Endothelial cell of umbilical vein (primary cell): ENCODE measurements around the gene KCNQ2. TPM values are rescaled to one million over a fixed set of nuclear protein-coding genes. Genes with fewer than 3 reads are reported as not detected.
A peak's percentile ranks its signal among the peaks of the same experiment; 100 is the strongest.

Experiments
- BruUV-seq: library from RNA; stranded (reverse); fragments of 400-500 nt; replicated peaks from 2 replicates; lab custom pipeline; 2021; lab: Mats Ljungman, UMichigan
- CTCF ChIA-PET: fragments of 300-600, 350-600 bp; sonication (Branson Sonifier 250); formaldehyde crosslinking; loops from one replicate; lab custom pipeline; 2021; ENCODE audit warnings: antibody characterized with exemption, inconsistent platforms; lab: Charles Lee
- POLR2A ChIA-PET: fragments of 300-600, 350-600 bp; sonication (Branson Sonifier 250); formaldehyde crosslinking; loops from one replicate; lab custom pipeline; 2021; ENCODE audit warnings: antibody characterized with exemption, inconsistent platforms; lab: Charles Lee
- DNase-seq: peaks from one replicate; pipeline ENCODE4 v3.0.0-alpha.2; 2011; ENCODE audit warnings: low read depth, low spot score
- FAIRE-seq: peaks from 2 replicates; lab custom pipeline; 2011; peaks lifted over from hg19 to GRCh38; lab: Jason Lieb, UNC
- H2AFZ ChIP-seq: 2 replicates; pipeline ENCODE4 v1.6.0; 2012; ENCODE audit warnings: low read depth, low read length, control low read depth, inconsistent platforms
- H3K27ac ChIP-seq: 2 replicates; pipeline ENCODE4 v1.5.1; 2011; ENCODE audit warnings: low read depth, mild to moderate bottlenecking, control low read depth, low read length, moderate library complexity; ENCODE audit not compliant: insufficient read depth
- H3K27me3 ChIP-seq, 2 experiments: 2 replicates each; pipeline versions ENCODE4 v1.6.0 to v1.6.1; 2011; ENCODE audit warnings: low read length in 2 of 2, mixed read lengths in 1 of 2; ENCODE audit not compliant: control insufficient read depth in 2 of 2, insufficient read depth in 2 of 2
- H3K36me3 ChIP-seq, 2 experiments: 2 replicates in 1 of 2; 3 replicates in 1 of 2; pipeline ENCODE4 v1.5.1; 2011; ENCODE audit warnings: low read length in 2 of 2, mild to moderate bottlenecking in 1 of 2, moderate library complexity in 1 of 2; ENCODE audit not compliant: control insufficient read depth in 2 of 2, insufficient read depth in 2 of 2; ENCODE audit errors: extremely low read depth in 1 of 2
- H3K4me1 ChIP-seq: 3 replicates; pipeline ENCODE4 v1.5.1; 2011; ENCODE audit warnings: mild to moderate bottlenecking, low read length; ENCODE audit not compliant: control insufficient read depth, insufficient read depth; ENCODE audit errors: extremely low read depth
- H3K4me2 ChIP-seq: 2 replicates; pipeline ENCODE4 v1.6.1; 2011; ENCODE audit warnings: low read length, control low read depth, mixed read lengths; ENCODE audit not compliant: insufficient read depth
- H3K4me3 ChIP-seq, 3 experiments: fragments of 200-600 bp in 1 of 3; sonication (generic), shearing (Covaris generic) in 1 of 3; replicated peaks in 1 of 3; 2 replicates each; pipeline ENCODE4 v1.5.1; 2011 to 2016; ENCODE audit warnings: control low read depth in 3 of 3, low read length in 3 of 3, mild to moderate bottlenecking in 2 of 3, inconsistent platforms in 1 of 3, low read depth in 1 of 3, moderate library complexity in 1 of 3; ENCODE audit not compliant: insufficient read depth in 1 of 3
- H3K79me2 ChIP-seq: 2 replicates; pipeline ENCODE4 v1.6.0; 2012; ENCODE audit warnings: low read length, inconsistent platforms; ENCODE audit not compliant: control insufficient read depth, insufficient read depth
- H3K9ac ChIP-seq: replicated peaks from 2 replicates; pipeline ENCODE3; 2011; ENCODE audit warnings: low read length, control low read depth; ENCODE audit not compliant: insufficient read depth; ENCODE audit errors: extremely low read depth
- H3K9me1 ChIP-seq: replicated peaks from 3 replicates; pipeline ENCODE4 v1.6.0; 2011; ENCODE audit warnings: mild to moderate bottlenecking, low read length; ENCODE audit not compliant: control insufficient read depth, insufficient read depth; ENCODE audit errors: extremely low read depth
- H3K9me3 ChIP-seq: replicated peaks from 2 replicates; pipeline ENCODE4 v1.5.1; 2012; ENCODE audit warnings: low read length, inconsistent platforms; ENCODE audit not compliant: control insufficient read depth, insufficient read depth
- H4K20me1 ChIP-seq: replicated peaks from 2 replicates; pipeline ENCODE3; 2011; ENCODE audit warnings: mild to moderate bottlenecking, low read length; ENCODE audit not compliant: control insufficient read depth, insufficient read depth; ENCODE audit errors: extremely low read depth
- EZH2 ChIP-seq: IDR thresholded peaks from 2 replicates; pipeline ENCODE4 v1.6.1; 2012; ENCODE audit warnings: borderline replicate concordance, low read depth, mild to moderate bottlenecking, moderate library complexity, low read length, inconsistent platforms; ENCODE audit not compliant: severe bottlenecking
- FOS ChIP-seq: IDR thresholded peaks from 2 replicates; pipeline ENCODE4 v1.6.1; 2011; ENCODE audit warnings: mild to moderate bottlenecking, low read length, moderate library complexity, borderline replicate concordance; ENCODE audit not compliant: insufficient read depth
- dilution Hi-C: fragments of 300-500 bp; cut with MboI; formaldehyde crosslinking; loops from one replicate; pipeline ENCODE4 v1.15.0; 2019; ENCODE audit warnings: low sequenced_read_pairs; ENCODE audit not compliant: extremely low pct_ligation_motif_present
- intact Hi-C: fragments of 100-400 bp; cut with micrococcal nuclease; formaldehyde crosslinking; loops from one replicate; pipeline ENCODE4 v1.10.0; 2022
- polyA plus RNA-seq, 4 experiments: library from polyadenylated mRNA; depleted of rRNA in 3 of 4; stranded (reverse) in 3 of 4; unstranded in 1 of 4; fragments of >200 nt; gene quantifications; 2 replicates each; pipeline versions ENCODE4 v1.2.1 to v1.2.3, GENCODE V29; 2011 to 2012; ENCODE audit warnings: missing spikeins in 1 of 4
- total RNA-seq: library from RNA; stranded (reverse); gene quantifications from 2 replicates; pipeline ENCODE4 v1.2.3, GENCODE V29; 2021
- TF ChIP-seq, protein P1 (sequence below), 2 donors: IDR thresholded peaks; 1 replicate in 1 of 2; 2 replicates in 1 of 2; pipeline ENCODE4 v1.5.1; 2011; ENCODE audit warnings: low read length in 2 of 2, mild to moderate bottlenecking in 2 of 2, moderate library complexity in 2 of 2, control low read depth in 1 of 2, inconsistent platforms in 1 of 2, low read depth in 1 of 2; ENCODE audit not compliant: insufficient read depth in 1 of 2; ENCODE audit errors: extremely low read depth in 1 of 2

Gene KCNQ2
- total and polyA plus RNA-seq, 2 donors (not counting 3 experiments of a cell fraction or from before 2014, with no cell fraction given) = not detected

DNA sequence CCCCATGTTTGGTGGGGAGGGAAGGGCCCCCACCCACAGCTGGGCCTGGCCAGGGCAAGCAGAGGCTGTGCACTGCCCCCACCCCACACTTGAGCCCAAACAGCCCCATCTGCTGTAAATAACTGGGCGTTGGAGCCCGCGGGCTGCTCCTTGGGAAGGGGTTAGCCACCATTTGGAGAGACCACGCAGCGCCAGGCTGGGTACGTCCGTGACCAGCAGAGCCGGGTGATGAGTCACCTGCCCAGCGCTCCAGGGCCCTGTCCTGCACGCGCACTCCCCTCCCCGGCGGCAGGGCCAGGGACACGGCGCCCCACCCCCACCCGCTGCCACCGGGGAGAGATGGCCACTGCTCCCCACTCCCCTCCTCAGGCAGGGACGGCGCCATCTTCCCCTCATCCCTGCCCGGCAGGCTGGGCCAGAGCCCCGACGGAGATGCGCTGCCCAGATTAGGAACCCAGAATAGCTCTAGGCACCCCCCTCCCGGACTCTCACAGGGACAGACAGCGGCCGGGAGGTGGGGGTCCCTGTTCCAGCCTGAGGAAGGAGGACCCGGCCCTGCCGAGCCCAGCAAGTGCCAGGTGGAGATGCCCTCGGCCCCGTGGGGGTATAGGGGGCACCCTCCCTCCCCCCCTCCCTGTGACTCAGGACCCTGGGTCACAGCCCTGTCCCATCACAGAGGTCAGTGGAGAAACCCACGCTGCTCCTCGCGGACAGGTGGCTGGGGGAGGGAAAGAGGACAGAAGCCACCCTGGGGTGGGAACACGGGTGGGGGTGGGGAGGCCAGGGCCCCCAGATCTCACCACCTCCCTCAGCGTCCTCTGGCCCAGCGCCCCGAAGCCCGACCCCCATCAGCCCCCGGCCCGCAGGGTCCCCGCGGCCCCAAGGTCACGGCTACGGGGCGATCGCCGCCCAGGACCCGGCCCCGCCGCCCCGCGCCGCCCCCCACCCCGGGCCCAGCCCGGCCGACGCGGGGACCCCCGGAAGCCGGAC is 25.8 kb upstream of the KCNQ2 start:
- H3K4me1 ChIP-seq = no peaks in the 10 kb centered on the region
- H3K4me2 ChIP-seq = no peak overlapping the region
- ChIA-PET POLR2A (no interaction called here), CTCF (interaction anchor here (2.5 kb wide), 3 partner anchors 23 to 476 kb away, joined by 16 to 30 read pairs (median 28); partner anchors contain the start of genes PPDPF and PTK6)
- H3K9me1 ChIP-seq = no peaks in the 10 kb centered on the region
- H3K27ac ChIP-seq = no peak overlapping the region
- FAIRE-seq = no peak
- no peaks in the 10 kb centered on the region for H3K27me3 ChIP-seq
- H3K9ac ChIP-seq = no peak overlapping the region
- H3K4me3 ChIP-seq = peak overlapping the region in 1 of 3 experiments; percentile 2
- BruUV-seq = no TSS peak
- intact Hi-C loops = loop anchor here (2.0 kb wide), 1 partner anchor 477 kb away; no protein-coding TSS in a partner anchor
- no peak for DNase-seq
- H2AFZ ChIP-seq = no peak overlapping the region
- peak; percentile 46 for TF ChIP-seq FOS
- TF ChIP-seq EZH2 = peak; percentile 19
- TF ChIP-seq, protein P1, sequence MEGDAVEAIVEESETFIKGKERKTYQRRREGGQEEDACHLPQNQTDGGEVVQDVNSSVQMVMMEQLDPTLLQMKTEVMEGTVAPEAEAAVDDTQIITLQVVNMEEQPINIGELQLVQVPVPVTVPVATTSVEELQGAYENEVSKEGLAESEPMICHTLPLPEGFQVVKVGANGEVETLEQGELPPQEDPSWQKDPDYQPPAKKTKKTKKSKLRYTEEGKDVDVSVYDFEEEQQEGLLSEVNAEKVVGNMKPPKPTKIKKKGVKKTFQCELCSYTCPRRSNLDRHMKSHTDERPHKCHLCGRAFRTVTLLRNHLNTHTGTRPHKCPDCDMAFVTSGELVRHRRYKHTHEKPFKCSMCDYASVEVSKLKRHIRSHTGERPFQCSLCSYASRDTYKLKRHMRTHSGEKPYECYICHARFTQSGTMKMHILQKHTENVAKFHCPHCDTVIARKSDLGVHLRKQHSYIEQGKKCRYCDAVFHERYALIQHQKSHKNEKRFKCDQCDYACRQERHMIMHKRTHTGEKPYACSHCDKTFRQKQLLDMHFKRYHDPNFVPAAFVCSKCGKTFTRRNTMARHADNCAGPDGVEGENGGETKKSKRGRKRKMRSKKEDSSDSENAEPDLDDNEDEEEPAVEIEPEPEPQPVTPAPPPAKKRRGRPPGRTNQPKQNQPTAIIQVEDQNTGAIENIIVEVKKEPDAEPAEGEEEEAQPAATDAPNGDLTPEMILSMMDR (IDR thresholded peaks at IDR 0.05; ENCODE audit: extremely low read depth in 1 of 2, insufficient read depth in 1 of 2, low read depth in 1 of 2, low read length in 2 of 2) = no peak
- H3K79me2 ChIP-seq = no peaks in the 10 kb centered on the region
- no peaks in the 10 kb centered on the region for H4K20me1 ChIP-seq
- no peaks in the 10 kb centered on the region for H3K9me3 ChIP-seq
- dilution Hi-C loops = no loop called here
- no peaks in the 10 kb centered on the region for H3K36me3 ChIP-seq
